ENCODE measurements around the gene LINGO1. TPM values are rescaled to one million over a fixed set of nuclear protein-coding genes. Genes with fewer than 3 reads are reported as not detected.

Gene LINGO1
- total and polyA plus RNA-seq, 4 donors: 0.50 to 1.6 (median 0.75) TPM; not detected in 1

DNA sequence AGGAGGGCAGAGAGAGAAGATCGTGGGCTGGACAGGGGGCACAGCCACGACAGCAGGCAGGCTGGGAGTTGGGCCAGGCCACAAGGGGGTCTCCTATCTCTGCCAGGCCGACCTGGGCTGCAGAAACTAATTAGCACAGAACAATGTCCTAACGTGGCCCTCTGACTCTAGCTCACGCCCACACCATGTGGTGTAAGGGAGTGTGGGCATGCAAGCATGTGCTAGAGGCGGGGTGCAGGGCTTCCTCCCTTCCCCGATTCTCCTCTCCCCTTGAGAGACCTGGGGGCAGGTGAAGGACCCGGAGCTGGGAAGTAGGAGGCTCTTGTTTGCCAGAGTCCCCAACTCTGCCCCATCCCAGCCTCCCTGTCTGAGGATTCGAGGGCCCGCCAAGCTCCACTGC, 65.5 kb downstream of the LINGO1 start (continued):
- TF ChIP-seq, protein P1, sequence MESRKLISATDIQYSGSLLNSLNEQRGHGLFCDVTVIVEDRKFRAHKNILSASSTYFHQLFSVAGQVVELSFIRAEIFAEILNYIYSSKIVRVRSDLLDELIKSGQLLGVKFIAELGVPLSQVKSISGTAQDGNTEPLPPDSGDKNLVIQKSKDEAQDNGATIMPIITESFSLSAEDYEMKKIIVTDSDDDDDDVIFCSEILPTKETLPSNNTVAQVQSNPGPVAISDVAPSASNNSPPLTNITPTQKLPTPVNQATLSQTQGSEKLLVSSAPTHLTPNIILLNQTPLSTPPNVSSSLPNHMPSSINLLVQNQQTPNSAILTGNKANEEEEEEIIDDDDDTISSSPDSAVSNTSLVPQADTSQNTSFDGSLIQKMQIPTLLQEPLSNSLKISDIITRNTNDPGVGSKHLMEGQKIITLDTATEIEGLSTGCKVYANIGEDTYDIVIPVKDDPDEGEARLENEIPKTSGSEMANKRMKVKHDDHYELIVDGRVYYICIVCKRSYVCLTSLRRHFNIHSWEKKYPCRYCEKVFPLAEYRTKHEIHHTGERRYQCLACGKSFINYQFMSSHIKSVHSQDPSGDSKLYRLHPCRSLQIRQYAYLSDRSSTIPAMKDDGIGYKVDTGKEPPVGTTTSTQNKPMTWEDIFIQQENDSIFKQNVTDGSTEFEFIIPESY (IDR thresholded peaks at IDR 0.05): no peak

DNA sequence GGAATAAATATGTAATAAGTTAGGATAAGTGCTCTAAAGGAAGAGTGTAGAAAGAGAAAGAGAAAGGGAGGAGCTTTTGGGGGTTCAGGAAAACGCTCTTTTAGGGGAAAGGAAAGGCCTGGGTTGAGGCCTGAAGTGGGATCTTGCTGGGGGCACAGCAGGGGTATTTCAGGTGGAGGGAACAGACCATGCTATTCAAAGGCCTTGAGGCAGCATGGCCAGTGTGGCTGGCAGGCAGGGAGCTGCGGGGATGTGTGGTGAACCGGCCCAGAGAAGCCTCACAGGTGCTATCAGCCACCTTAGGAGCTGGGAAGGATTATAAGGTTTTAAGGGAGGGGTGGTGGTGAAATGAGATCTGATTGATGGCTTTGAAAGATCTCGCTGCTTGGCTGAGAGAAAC, 66.6 kb downstream of the LINGO1 start:
- TF ChIP-seq HNF4G (IDR thresholded peaks at IDR 0.05): no peak
- TF ChIP-seq, protein P2, sequence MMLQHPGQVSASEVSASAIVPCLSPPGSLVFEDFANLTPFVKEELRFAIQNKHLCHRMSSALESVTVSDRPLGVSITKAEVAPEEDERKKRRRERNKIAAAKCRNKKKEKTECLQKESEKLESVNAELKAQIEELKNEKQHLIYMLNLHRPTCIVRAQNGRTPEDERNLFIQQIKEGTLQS (IDR thresholded peaks at IDR 0.05): no peak
- TF ChIP-seq RXRA (IDR thresholded peaks at IDR 0.05): no peak
- TF ChIP-seq, protein P3, sequence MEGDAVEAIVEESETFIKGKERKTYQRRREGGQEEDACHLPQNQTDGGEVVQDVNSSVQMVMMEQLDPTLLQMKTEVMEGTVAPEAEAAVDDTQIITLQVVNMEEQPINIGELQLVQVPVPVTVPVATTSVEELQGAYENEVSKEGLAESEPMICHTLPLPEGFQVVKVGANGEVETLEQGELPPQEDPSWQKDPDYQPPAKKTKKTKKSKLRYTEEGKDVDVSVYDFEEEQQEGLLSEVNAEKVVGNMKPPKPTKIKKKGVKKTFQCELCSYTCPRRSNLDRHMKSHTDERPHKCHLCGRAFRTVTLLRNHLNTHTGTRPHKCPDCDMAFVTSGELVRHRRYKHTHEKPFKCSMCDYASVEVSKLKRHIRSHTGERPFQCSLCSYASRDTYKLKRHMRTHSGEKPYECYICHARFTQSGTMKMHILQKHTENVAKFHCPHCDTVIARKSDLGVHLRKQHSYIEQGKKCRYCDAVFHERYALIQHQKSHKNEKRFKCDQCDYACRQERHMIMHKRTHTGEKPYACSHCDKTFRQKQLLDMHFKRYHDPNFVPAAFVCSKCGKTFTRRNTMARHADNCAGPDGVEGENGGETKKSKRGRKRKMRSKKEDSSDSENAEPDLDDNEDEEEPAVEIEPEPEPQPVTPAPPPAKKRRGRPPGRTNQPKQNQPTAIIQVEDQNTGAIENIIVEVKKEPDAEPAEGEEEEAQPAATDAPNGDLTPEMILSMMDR (IDR thresholded peaks at IDR 0.05; ENCODE audit: low read depth, low read length, missing input control): no peak
- TF ChIP-seq GABPA (IDR thresholded peaks at IDR 0.05 in 1 of 2, conservative IDR thresholded peaks at IDR 0.05 in 1 of 2): no peak
- TF ChIP-seq, protein P4, sequence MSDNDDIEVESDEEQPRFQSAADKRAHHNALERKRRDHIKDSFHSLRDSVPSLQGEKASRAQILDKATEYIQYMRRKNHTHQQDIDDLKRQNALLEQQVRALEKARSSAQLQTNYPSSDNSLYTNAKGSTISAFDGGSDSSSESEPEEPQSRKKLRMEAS (IDR thresholded peaks at IDR 0.05): no peak
- no peak for TF ChIP-seq YY1 (IDR thresholded peaks at IDR 0.05)
- no peak for TF ChIP-seq TAF1 (conservative IDR thresholded peaks at IDR 0.05)
- TF ChIP-seq, protein P1 (IDR thresholded peaks at IDR 0.05): no peak
- TF ChIP-seq NR2F2 (IDR thresholded peaks at IDR 0.05): no peak
- no peak for TF ChIP-seq FOXA1 (IDR thresholded peaks at IDR 0.05)
- TF ChIP-seq EGR1 (IDR thresholded peaks at IDR 0.05; ENCODE audit: low read depth in 2 of 2): no peak
- TF ChIP-seq SP1 (IDR thresholded peaks at IDR 0.05): no peak
- no peak for TF ChIP-seq HNF4A (conservative IDR thresholded peaks at IDR 0.05)
- Histone ChIP-seq H3K9ac (ENCODE audit: low read depth in 1 of 2, low read length in 2 of 2) (no peak overlapping the region), H3K36me3 (ENCODE audit: control insufficient read depth in 4 of 4, insufficient read depth in 3 of 4, low read depth in 1 of 4, low read length in 3 of 4) (no peaks in the 10 kb centered on the region), H3K27ac (ENCODE audit: low read depth in 1 of 2, low read length in 2 of 2) (no peak overlapping the region), H3K27me3 (ENCODE audit: control insufficient read depth in 4 of 4, insufficient read depth in 4 of 4, low read length in 3 of 4) (no peaks in the 10 kb centered on the region), H3K4me3 (ENCODE audit: low read depth in 1 of 3, low read length in 3 of 3) (no peak overlapping the region), H3K4me1 (ENCODE audit: control insufficient read depth in 4 of 4, insufficient read depth in 4 of 4, low read length in 3 of 4) (peaks cover 2 to 10% (median 9%) of the 10 kb centered on the region in 4 donors), H3K9me3 (ENCODE audit: control insufficient read depth in 4 of 4, low read length in 3 of 4) (no peaks in the 10 kb centered on the region)
- 95% methylated on average over 4 of the region's 4 CpGs for WGBS
- DNase-seq (ENCODE audit: low spot score): no peak

DNA sequence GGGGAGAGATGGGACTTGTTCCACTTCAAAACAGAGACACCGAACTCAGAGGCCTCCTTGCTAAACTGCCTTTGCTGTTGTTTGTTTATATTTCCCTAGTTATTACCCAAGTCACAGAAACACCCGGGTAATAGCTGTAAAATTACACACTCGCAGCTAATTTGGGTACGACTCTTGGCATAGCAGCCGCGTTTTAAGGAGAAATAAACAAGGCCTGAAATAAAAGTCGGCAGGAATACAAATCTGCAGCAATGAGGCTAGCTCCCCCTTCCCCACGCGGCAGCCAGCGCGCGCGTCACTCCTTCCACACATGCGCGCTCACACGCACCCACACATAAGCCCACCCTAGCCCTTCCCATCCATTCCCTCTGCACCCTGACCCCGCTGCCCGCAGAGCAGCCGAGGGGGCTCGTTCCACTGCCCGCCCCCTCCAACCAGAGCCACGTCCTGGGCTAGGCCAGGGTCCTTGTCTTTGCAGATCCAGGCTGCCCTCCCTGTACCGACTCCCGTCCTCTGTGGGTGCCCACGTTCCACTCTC, 67.3 kb downstream of the LINGO1 start:
- WGBS: 92% methylated on average over 25 of the region's 25 CpGs
- no peaks in the 10 kb centered on the region for H3K9me3 ChIP-seq (ENCODE audit: control insufficient read depth in 4 of 4, low read length in 3 of 4)
- TF ChIP-seq FOXA2 (IDR thresholded peaks at IDR 0.05) (no peak), TAF1 (conservative IDR thresholded peaks at IDR 0.05) (no peak), RAD21 (IDR thresholded peaks at IDR 0.05) (no peak), EGR1 (IDR thresholded peaks at IDR 0.05; ENCODE audit: low read depth in 2 of 2) (no peak), HNF4A (conservative IDR thresholded peaks at IDR 0.05) (no peak), FOXA1 (IDR thresholded peaks at IDR 0.05) (no peak), NR2F2 (IDR thresholded peaks at IDR 0.05) (no peak), JUND (IDR thresholded peaks at IDR 0.05) (no peak)
- TF ChIP-seq, protein P5, sequence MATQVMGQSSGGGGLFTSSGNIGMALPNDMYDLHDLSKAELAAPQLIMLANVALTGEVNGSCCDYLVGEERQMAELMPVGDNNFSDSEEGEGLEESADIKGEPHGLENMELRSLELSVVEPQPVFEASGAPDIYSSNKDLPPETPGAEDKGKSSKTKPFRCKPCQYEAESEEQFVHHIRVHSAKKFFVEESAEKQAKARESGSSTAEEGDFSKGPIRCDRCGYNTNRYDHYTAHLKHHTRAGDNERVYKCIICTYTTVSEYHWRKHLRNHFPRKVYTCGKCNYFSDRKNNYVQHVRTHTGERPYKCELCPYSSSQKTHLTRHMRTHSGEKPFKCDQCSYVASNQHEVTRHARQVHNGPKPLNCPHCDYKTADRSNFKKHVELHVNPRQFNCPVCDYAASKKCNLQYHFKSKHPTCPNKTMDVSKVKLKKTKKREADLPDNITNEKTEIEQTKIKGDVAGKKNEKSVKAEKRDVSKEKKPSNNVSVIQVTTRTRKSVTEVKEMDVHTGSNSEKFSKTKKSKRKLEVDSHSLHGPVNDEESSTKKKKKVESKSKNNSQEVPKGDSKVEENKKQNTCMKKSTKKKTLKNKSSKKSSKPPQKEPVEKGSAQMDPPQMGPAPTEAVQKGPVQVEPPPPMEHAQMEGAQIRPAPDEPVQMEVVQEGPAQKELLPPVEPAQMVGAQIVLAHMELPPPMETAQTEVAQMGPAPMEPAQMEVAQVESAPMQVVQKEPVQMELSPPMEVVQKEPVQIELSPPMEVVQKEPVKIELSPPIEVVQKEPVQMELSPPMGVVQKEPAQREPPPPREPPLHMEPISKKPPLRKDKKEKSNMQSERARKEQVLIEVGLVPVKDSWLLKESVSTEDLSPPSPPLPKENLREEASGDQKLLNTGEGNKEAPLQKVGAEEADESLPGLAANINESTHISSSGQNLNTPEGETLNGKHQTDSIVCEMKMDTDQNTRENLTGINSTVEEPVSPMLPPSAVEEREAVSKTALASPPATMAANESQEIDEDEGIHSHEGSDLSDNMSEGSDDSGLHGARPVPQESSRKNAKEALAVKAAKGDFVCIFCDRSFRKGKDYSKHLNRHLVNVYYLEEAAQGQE (IDR thresholded peaks at IDR 0.05): no peak
- TF ChIP-seq, protein P1 (IDR thresholded peaks at IDR 0.05): no peak

More for the DNA sequence above, 67.3 kb downstream of the LINGO1 start:
- no peak for DNase-seq (ENCODE audit: low spot score)
- H3K36me3 ChIP-seq (ENCODE audit: control insufficient read depth in 4 of 4, insufficient read depth in 3 of 4, low read depth in 1 of 4, low read length in 3 of 4): no peaks in the 10 kb centered on the region
- H3K4me1 ChIP-seq (ENCODE audit: control insufficient read depth in 4 of 4, insufficient read depth in 4 of 4, low read length in 3 of 4): peaks cover 2 to 10% (median 9%) of the 10 kb centered on the region in 4 donors
- no peak overlapping the region for H3K9ac ChIP-seq (ENCODE audit: low read depth in 1 of 2, low read length in 2 of 2)
- H3K27ac ChIP-seq (ENCODE audit: low read depth in 1 of 2, low read length in 2 of 2): no peak overlapping the region
- H3K4me3 ChIP-seq (ENCODE audit: low read depth in 1 of 3, low read length in 3 of 3): no peak overlapping the region
- no peaks in the 10 kb centered on the region for H3K27me3 ChIP-seq (ENCODE audit: control insufficient read depth in 4 of 4, insufficient read depth in 4 of 4, low read length in 3 of 4)

All from liver (tissue), 9 donors.